HEK293 (cell line): Measurements from ENCODE around the gene MAP3K14.
A peak's percentile ranks its signal among the peaks of the same experiment; 100 is the strongest.

Experiments
- CTCF ChIA-PET: fragments of 350-600 bp; formaldehyde crosslinking; extraction: SDS; loops from one replicate; lab custom pipeline; 2021; ENCODE audit warnings: antibody characterized with exemption; lab: Yijun Ruan, JAX
- POLR2A ChIA-PET: fragments of 300-600 bp; formaldehyde crosslinking; extraction: SDS; loops from one replicate; lab custom pipeline; 2020; ENCODE audit warnings: antibody characterized with exemption, inconsistent platforms; lab: Yijun Ruan, JAX
- H3K27ac ChIP-seq: fragments of 200-500 bp; sonication (Bioruptor generic); 2 replicates; pipeline ENCODE4 v1.5.1; 2014; ENCODE audit warnings: low read depth, low read length, control low read depth, inconsistent platforms; ENCODE audit errors: extremely low read depth
- H3K36me3 ChIP-seq, 2 experiments: fragments of 200-500 bp in 1 of 2; sonication (Bioruptor generic) in 1 of 2; 1 replicate in 1 of 2; 2 replicates in 1 of 2; pipeline ENCODE4 v1.5.1; 2014 to 2017; ENCODE audit warnings: inconsistent platforms in 2 of 2, low read length in 2 of 2; ENCODE audit not compliant: control insufficient read depth in 2 of 2, insufficient read depth in 1 of 2
- H3K4me1 ChIP-seq: fragments of 200-500 bp; sonication (Bioruptor generic); 2 replicates; pipeline ENCODE4 v1.5.1; 2014; ENCODE audit warnings: mild to moderate bottlenecking, low read length, inconsistent platforms; ENCODE audit not compliant: control insufficient read depth, insufficient read depth
- H3K4me3 ChIP-seq: 2 replicates; pipeline ENCODE4 v1.5.1; 2011; ENCODE audit warnings: low read depth, mild to moderate bottlenecking, control low read depth, low read length, moderate library complexity
- H3K9me3 ChIP-seq: fragments of 200-500 bp; sonication (Bioruptor generic); 2 replicates; pipeline ENCODE4 v1.5.1; 2014; ENCODE audit warnings: low read depth, low read length, inconsistent platforms; ENCODE audit not compliant: control insufficient read depth, insufficient read depth
- PATZ1 ChIP-seq: fragments of 450-650 bp; formaldehyde crosslinking; IDR thresholded peaks from 2 replicates; pipeline ENCODE4 v1.5.1; 2016; ENCODE audit warnings: missing biosample characterization, missing genetic modification characterization
- PRDM10 ChIP-seq: fragments of 450-650 bp; formaldehyde crosslinking; IDR thresholded peaks from 2 replicates; pipeline ENCODE4 v1.5.1; 2016; ENCODE audit warnings: missing biosample characterization, missing genetic modification characterization
- ZEB2 ChIP-seq: fragments of 450-650 bp; formaldehyde crosslinking; IDR thresholded peaks from 2 replicates; pipeline ENCODE4 v1.5.1; 2016; ENCODE audit warnings: missing biosample characterization, missing genetic modification characterization
- ZNF221 ChIP-seq: fragments of 450-650 bp; formaldehyde crosslinking; IDR thresholded peaks from 2 replicates; pipeline ENCODE4 v1.5.1; 2017; ENCODE audit warnings: missing biosample characterization, missing genetic modification characterization, borderline replicate concordance
- ZNF292 ChIP-seq: fragments of 450-650 bp; formaldehyde crosslinking; IDR thresholded peaks from 2 replicates; pipeline ENCODE4 v1.5.1; 2016; ENCODE audit warnings: low read depth, missing biosample characterization, missing genetic modification characterization, borderline replicate concordance
- ZNF394 ChIP-seq: fragments of 450-650 bp; formaldehyde crosslinking; IDR thresholded peaks from 2 replicates; pipeline ENCODE4 v1.5.1; 2016; ENCODE audit warnings: missing biosample characterization, missing genetic modification characterization, mild to moderate bottlenecking, moderate library complexity, borderline replicate concordance
- ZNF518A ChIP-seq: fragments of 450-650 bp; formaldehyde crosslinking; conservative IDR thresholded peaks from 2 replicates; pipeline ENCODE4 v1.5.1; 2016; ENCODE audit warnings: low read depth, missing biosample characterization, missing genetic modification characterization
- ZSCAN30 ChIP-seq: fragments of 450-650 bp; IDR thresholded peaks from 2 replicates; pipeline ENCODE4 v1.5.1; 2018; ENCODE audit warnings: missing biosample characterization, mild to moderate bottlenecking, missing genetic modification characterization, moderate library complexity

MAP3K14 gene

GRCh38 chr17:45277216-45277849 is 39.5 kb downstream of the MAP3K14 start (continued):
- TF ChIP-seq PRDM10 (peak; percentile 90), PATZ1 (0 out of 2 replicates have a peak, but pooled peaks have one; percentile 45), ZEB2 (tag by site-specific recombination) (peak; percentile 39; the same call in 1 of the 2 replicates), ZSCAN30 (peak; percentile 59; the same call in 1 of the 2 replicates), ZNF394 (tag by site-specific recombination) (no peak), ZNF221 (tag by site-specific recombination) (no peak), ZNF518A (tag by site-specific recombination) (0 out of 2 replicates have a peak, but pooled peaks have one; percentile 13)

GRCh38 chr17:45276031-45276430 is 40.8 kb downstream of the MAP3K14 start:
- H3K27ac ChIP-seq: no peak overlapping the region
- POLR2A ChIA-PET: interaction anchor here (0.6 to 0.7 kb wide), 2 partner anchors 17 to 108 kb away, joined by 3 to 6 read pairs; no protein-coding TSS in a partner anchor
- H3K9me3 ChIP-seq: no peaks in the 10 kb centered on the region
- peak; percentile 36; the same call in 1 of the 2 replicates for TF ChIP-seq PRDM10
- TF ChIP-seq ZNF292 (tag by site-specific recombination): no peak
- CTCF ChIA-PET: interaction anchor here (0.5 to 12.0 kb wide), 20 partner anchors 10 to 1683 kb away, joined by 3 to 357 read pairs (median 12); partner anchors contain the start of genes HEXIM2 and MAP3K14
- peaks cover 5% of the 10 kb centered on the region for H3K4me1 ChIP-seq
- H3K36me3 ChIP-seq: peaks cover 12 to 28% of the 10 kb centered on the region in 2 experiments; a peak in 2 of 3 replicates
- H3K4me3 ChIP-seq: no peak overlapping the region
